ENCODE results near the gene NAALADL1. TPM values are rescaled to one million over a fixed set of nuclear protein-coding genes. Genes with fewer than 3 reads are reported as not detected.
"Not testable (repeated sequence)": the region's sequence is repeated elsewhere in the genome, so short reads cannot be mapped to it uniquely, and the experiment has no call there.

The NAALADL1 gene
- polyA plus RNA-seq, 1 experiment: 9.4 TPM

GRCh38 chr11:65026810-65027209 lies 31.5 kb downstream of the NAALADL1 start:
- POLR2A ChIA-PET: interaction anchor here (0.6 kb wide), 1 partner anchor 14 kb away, joined by 3 read pairs; the partner anchor contains the start of gene SAC3D1
- no peaks in the 10 kb centered on the region for H3K9me3 ChIP-seq (ENCODE audit: control insufficient read depth, insufficient read depth, low read length)
- no peak for TF ChIP-seq CTCF (IDR thresholded peaks at IDR 0.05; ENCODE audit: low read depth, low read length)
- CTCF ChIA-PET: interaction anchor here (0.6 to 1.3 kb wide), 3 partner anchors 12 to 160 kb away, joined by 3 to 8 read pairs (median 3); partner anchors contain the start of genes ARL2 and ZNHIT2
- H3K4me3 ChIP-seq (ENCODE audit: low read depth, low read length): peak overlapping the region; percentile 51
- no peaks in the 10 kb centered on the region for H3K27me3 ChIP-seq (ENCODE audit: control insufficient read depth, insufficient read depth, low read length)
- no peak for DNase-seq (ENCODE audit: low read depth, low spot score)
- no peak overlapping the region for H3K27ac ChIP-seq (ENCODE audit: low read depth, low read length)

GRCh38 chr11:65023502-65023901 lies 34.9 kb downstream of the NAALADL1 start:
- H3K27ac ChIP-seq (ENCODE audit: low read depth, low read length); H3K9me3 ChIP-seq (ENCODE audit: control insufficient read depth, insufficient read depth, low read length); POLR2A ChIA-PET; DNase-seq (ENCODE audit: low read depth, low spot score); H3K27me3 ChIP-seq (ENCODE audit: control insufficient read depth, insufficient read depth, low read length); H3K4me3 ChIP-seq (ENCODE audit: low read depth, low read length): not testable (repeated sequence)
- CTCF ChIA-PET: interaction anchor here (1.0 kb wide), 1 partner anchor 11 kb away, joined by 3 read pairs; no protein-coding TSS in a partner anchor

GRCh38 chr11:65021509-65021908 lies 36.8 kb downstream of the NAALADL1 start:
- Histone ChIP-seq H3K27ac (ENCODE audit: low read depth, low read length) (no peak overlapping the region), H3K4me3 (ENCODE audit: low read depth, low read length) (no peak overlapping the region), H3K27me3 (ENCODE audit: control insufficient read depth, insufficient read depth, low read length) (no peaks in the 10 kb centered on the region), H3K9me3 (ENCODE audit: control insufficient read depth, insufficient read depth, low read length) (no peaks in the 10 kb centered on the region)
- no peak for TF ChIP-seq CTCF (IDR thresholded peaks at IDR 0.05; ENCODE audit: low read depth, low read length)
- POLR2A ChIA-PET: no interaction called here
- DNase-seq (ENCODE audit: low read depth, low spot score): no peak
- CTCF ChIA-PET: interaction anchor here (0.6 kb wide), 1 partner anchor 12 kb away, joined by 3 read pairs; no protein-coding TSS in a partner anchor

GRCh38 chr11:65021003-65021402 lies 37.4 kb downstream of the NAALADL1 start:
- no peak overlapping the region for H3K27ac ChIP-seq (ENCODE audit: low read depth, low read length)
- no peak for TF ChIP-seq CTCF (IDR thresholded peaks at IDR 0.05; ENCODE audit: low read depth, low read length)
- no peaks in the 10 kb centered on the region for H3K9me3 ChIP-seq (ENCODE audit: control insufficient read depth, insufficient read depth, low read length)
- POLR2A ChIA-PET: no interaction called here
- DNase-seq (ENCODE audit: low read depth, low spot score): no peak
- CTCF ChIA-PET: interaction anchor here (0.6 kb wide), 1 partner anchor 11 kb away, joined by 3 read pairs; no protein-coding TSS in a partner anchor
- no peaks in the 10 kb centered on the region for H3K27me3 ChIP-seq (ENCODE audit: control insufficient read depth, insufficient read depth, low read length)
- no peak overlapping the region for H3K4me3 ChIP-seq (ENCODE audit: low read depth, low read length)

GRCh38 chr11:65019824-65020223 lies 38.5 kb downstream of the NAALADL1 start:
- ChIA-PET CTCF (no interaction called here), POLR2A (no interaction called here)
- H3K4me3 ChIP-seq (ENCODE audit: low read depth, low read length): no peak overlapping the region
- H3K27ac ChIP-seq (ENCODE audit: low read depth, low read length): no peak overlapping the region
- TF ChIP-seq CTCF (IDR thresholded peaks at IDR 0.05; ENCODE audit: low read depth, low read length): no peak
- DNase-seq (ENCODE audit: low read depth, low spot score): no peak
- no peaks in the 10 kb centered on the region for H3K9me3 ChIP-seq (ENCODE audit: control insufficient read depth, insufficient read depth, low read length)
- H3K27me3 ChIP-seq (ENCODE audit: control insufficient read depth, insufficient read depth, low read length): no peaks in the 10 kb centered on the region

Data from AG04450 (cell line).